ENCODE measurements around the gene HLA-E.

GRCh38 chr6:30508890-30509736 is 19.8 kb downstream of the HLA-E start:
- TF ChIP-seq CTCF (IDR thresholded peaks at IDR 0.05; ENCODE audit: insufficient read depth, low read length, poor library complexity, severe bottlenecking) (no peak), EZH2phosphoT487 (conservative IDR thresholded peaks at IDR 0.05; ENCODE audit: low read length) (no peak)

All from SU-DHL-6 (cell line).